ENCODE measurements around the gene DTX3L. TPM values are rescaled to one million over a fixed set of nuclear protein-coding genes. Genes with fewer than 3 reads are reported as not detected.

DTX3L gene
- total and polyA plus RNA-seq, 2 of the 13 experiments (the other 11 are each of a cell fraction or from before 2014, with no cell fraction given): 2.5 to 10.9 TPM

DNA sequence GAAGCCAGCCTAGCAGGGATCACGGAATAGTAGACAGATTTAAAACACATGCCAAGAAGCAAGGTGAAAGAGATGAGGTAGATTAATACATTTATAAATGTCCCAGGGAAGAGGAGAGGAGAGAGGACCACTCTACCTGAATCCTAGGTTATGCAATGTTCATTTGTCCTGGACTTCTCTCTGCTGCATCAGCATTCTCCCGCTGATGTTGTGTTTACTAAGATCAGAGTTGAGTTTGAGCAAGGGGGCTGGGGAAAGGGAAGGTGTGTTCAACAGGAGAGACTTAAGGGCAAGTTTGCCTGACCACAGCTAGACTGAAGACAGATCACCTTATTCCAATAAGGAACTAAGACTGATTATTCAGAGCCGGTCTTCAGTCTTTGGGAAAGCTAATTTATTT is 48.3 kb upstream of the DTX3L start (continued):
- TF ChIP-seq FOSL1 (CRISPR knock-in tag; IDR thresholded peaks at IDR 0.05; ENCODE audit: borderline replicate concordance): no peak
- TF ChIP-seq FLYWCH1 (CRISPR knock-in tag; IDR thresholded peaks at IDR 0.05): no peak
- TF ChIP-seq ZNF891 (CRISPR knock-in tag; IDR thresholded peaks at IDR 0.05): no peak
- TF ChIP-seq THRA (CRISPR knock-in tag; IDR thresholded peaks at IDR 0.05; ENCODE audit: borderline replicate concordance): peak; percentile 49; the same call in 1 of the 2 replicates
- no peak for TF ChIP-seq ZNF235 (CRISPR knock-in tag; IDR thresholded peaks at IDR 0.05; ENCODE audit: borderline replicate concordance)
- no peak for TF ChIP-seq ZSCAN30 (CRISPR knock-in tag; IDR thresholded peaks at IDR 0.05)
- TF ChIP-seq ZNF660 (CRISPR knock-in tag; IDR thresholded peaks at IDR 0.05; ENCODE audit: borderline replicate concordance, low read depth): no peak
- TF ChIP-seq, protein P1, sequence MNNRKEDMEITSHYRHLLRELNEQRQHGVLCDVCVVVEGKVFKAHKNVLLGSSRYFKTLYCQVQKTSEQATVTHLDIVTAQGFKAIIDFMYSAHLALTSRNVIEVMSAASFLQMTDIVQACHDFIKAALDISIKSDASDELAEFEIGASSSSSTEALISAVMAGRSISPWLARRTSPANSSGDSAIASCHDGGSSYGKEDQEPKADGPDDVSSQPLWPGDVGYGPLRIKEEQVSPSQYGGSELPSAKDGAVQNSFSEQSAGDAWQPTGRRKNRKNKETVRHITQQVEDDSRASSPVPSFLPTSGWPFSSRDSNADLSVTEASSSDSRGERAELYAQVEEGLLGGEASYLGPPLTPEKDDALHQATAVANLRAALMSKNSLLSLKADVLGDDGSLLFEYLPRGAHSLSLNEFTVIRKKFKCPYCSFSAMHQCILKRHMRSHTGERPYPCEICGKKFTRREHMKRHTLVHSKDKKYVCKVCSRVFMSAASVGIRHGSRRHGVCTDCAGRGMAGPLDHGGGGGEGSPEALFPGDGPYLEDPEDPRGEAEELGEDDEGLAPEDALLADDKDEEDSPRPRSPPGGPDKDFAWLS (CRISPR knock-in tag; IDR thresholded peaks at IDR 0.05; ENCODE audit: borderline replicate concordance): no peak
- no peak for TF ChIP-seq ZNF577 (CRISPR knock-in tag; IDR thresholded peaks at IDR 0.05; ENCODE audit: borderline replicate concordance, low read depth)
- no peak for TF ChIP-seq CBX1 (IDR thresholded peaks at IDR 0.05; ENCODE audit: low read depth)
- TF ChIP-seq RAD21 (CRISPR knock-in tag; IDR thresholded peaks at IDR 0.05): no peak
- TF ChIP-seq IRF2 (CRISPR knock-in tag; IDR thresholded peaks at IDR 0.05): no peak
- TF ChIP-seq, protein P2, sequence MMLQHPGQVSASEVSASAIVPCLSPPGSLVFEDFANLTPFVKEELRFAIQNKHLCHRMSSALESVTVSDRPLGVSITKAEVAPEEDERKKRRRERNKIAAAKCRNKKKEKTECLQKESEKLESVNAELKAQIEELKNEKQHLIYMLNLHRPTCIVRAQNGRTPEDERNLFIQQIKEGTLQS (CRISPR knock-in tag; IDR thresholded peaks at IDR 0.05): no peak
- no peak for TF ChIP-seq MXD3 (CRISPR knock-in tag; IDR thresholded peaks at IDR 0.05)
- no peak for TF ChIP-seq ZNF562 (CRISPR knock-in tag; IDR thresholded peaks at IDR 0.05; ENCODE audit: borderline replicate concordance)
- peak; percentile 58 for TF ChIP-seq ARID5B (CRISPR knock-in tag; IDR thresholded peaks at IDR 0.05)
- no peak for TF ChIP-seq BHLHE40 (IDR thresholded peaks at IDR 0.05; ENCODE audit: low read length)
- no peak for TF ChIP-seq ZNF766 (CRISPR knock-in tag; IDR thresholded peaks at IDR 0.05; ENCODE audit: borderline replicate concordance)
- TF ChIP-seq EHMT2 (IDR thresholded peaks at IDR 0.05; ENCODE audit: borderline replicate concordance, low read depth, low read length): no peak
- TF ChIP-seq ZGPAT (CRISPR knock-in tag; IDR thresholded peaks at IDR 0.05): no peak
- no peak for TF ChIP-seq FOXK2 (IDR thresholded peaks at IDR 0.05)

All from HepG2 (cell line).